H1 (cell line): ENCODE results near the gene STAU1. TPM values are rescaled to one million over a fixed set of nuclear protein-coding genes. Genes with fewer than 3 reads are reported as not detected.

Source experiments
- KDM4A ChIP-seq: IDR thresholded peaks from one replicate; pipeline ENCODE4 v1.7.1; 2012; ENCODE audit warnings: low read depth, mild to moderate bottlenecking, moderate library complexity, low read length, inconsistent platforms; ENCODE audit not compliant: severe bottlenecking
- MAFK ChIP-seq: IDR thresholded peaks from 2 replicates; pipeline ENCODE4 v1.6.1; 2012; ENCODE audit warnings: low read depth, mild to moderate bottlenecking, improper control_type of control experiment, low read length
- POU5F1 ChIP-seq: IDR thresholded peaks from 2 replicates; pipeline ENCODE4 v1.6.1; 2011; ENCODE audit warnings: low read depth, mild to moderate bottlenecking, low read length, moderate library complexity
- USF2 ChIP-seq: IDR thresholded peaks from 2 replicates; pipeline ENCODE4 v1.6.1; 2011; ENCODE audit warnings: low read length, improper control_type of control experiment
- polyA plus RNA-seq, 7 experiments: library from polyadenylated mRNA; depleted of rRNA in 3 of 7; stranded (reverse) in 5 of 7; unstranded in 2 of 7; fragments of >200 nt in 5 of 7; fragments of 200-250 nt in 2 of 7; gene quantifications; 1 replicate in 5 of 7; 2 replicates in 1 of 7; 4 replicates in 1 of 7; pipeline versions ENCODE4 v1.2.1 to v1.2.3, GENCODE V29; 2011 to 2013; ENCODE audit warnings: missing spikeins in 2 of 7, mixed read lengths in 2 of 7
- total RNA-seq: library from RNA; stranded (reverse); fragmentation: NEBNext Ultra II Directional; extraction: Animal tissue kit (Norgen Biotek cat#: 25700); gene quantifications from 2 replicates; pipeline ENCODE4 v1.2.1, GENCODE V29; 2021

STAU1 gene
- total and polyA plus RNA-seq, 2 of the 8 experiments (the other 6 are each of a cell fraction or from before 2014, with no cell fraction given) = 41.4 to 107 TPM

- no peak for TF ChIP-seq POU5F1
- no peak for TF ChIP-seq KDM4A
- TF ChIP-seq USF2 = no peak
- TF ChIP-seq MAFK = no peak
Measured at GRCh38 chr20:49112596-49113274, 75.4 kb downstream of the STAU1 start (continued).
